GM19043 (cell line): ENCODE results near the gene MYH7.

Source experiments
- ATAC-seq: cut with Tn5 transposase; IDR thresholded peaks from one replicate; pipeline ENCODE4 v1.9.1; 2021; ENCODE audit warnings: low read depth; ENCODE audit not compliant: unreplicated experiment

MYH7 gene

GRCh38 chr14:23377198-23377550, 58.3 kb downstream of the MYH7 start:
- no peak for ATAC-seq

- ATAC-seq: no peak
Measured at GRCh38 chr14:23376482-23377197, 58.8 kb downstream of the MYH7 start, which contains the start of gene CMTM5. Gene CMTM5, plus strand, starts transcription at chr14:23377046. Its CDS starts 206 bp downstream, at chr14:23377252.

GRCh38 chr14:23375527-23376251, 59.8 kb downstream of the MYH7 start:
- no peak for ATAC-seq

- ATAC-seq: no peak
Measured at GRCh38 chr14:23373041-23373440, 62.4 kb downstream of the MYH7 start.

GRCh38 chr14:23372509-23372908, 63.0 kb downstream of the MYH7 start, which contains the start of gene IL25:
Gene IL25, plus strand, starts transcription at chr14:23372809.
- no peak for ATAC-seq

- ATAC-seq: no peak
Measured at GRCh38 chr14:23371865-23372264, 63.6 kb downstream of the MYH7 start.

- no peak for ATAC-seq
Measured at GRCh38 chr14:23370221-23370620, 65.2 kb downstream of the MYH7 start.

- no peak for ATAC-seq
Measured at GRCh38 chr14:23366426-23366921, 69.0 kb downstream of the MYH7 start.

GRCh38 chr14:23365732-23366425, 69.6 kb downstream of the MYH7 start:
- ATAC-seq: no peak

GRCh38 chr14:23365036-23365731, 70.3 kb downstream of the MYH7 start, which contains the start of gene EFS:
Gene EFS, minus strand, starts transcription at chr14:23365172. Its CDS starts 147 bp downstream, at chr14:23365025.
- no peak for ATAC-seq

GRCh38 chr14:23364164-23365035, 71.1 kb downstream of the MYH7 start:
- no peak for ATAC-seq
